ENCODE results near the gene RELT.

- no peak for TF ChIP-seq EZH2 (IDR thresholded peaks at IDR 0.05; ENCODE audit: low read depth)
- no peak for TF ChIP-seq CTCF (conservative IDR thresholded peaks at IDR 0.05)
Measured at GRCh38 chr11:73392108-73393010, 16.2 kb downstream of the RELT start.
